ENCODE data around the gene OR56A5. TPM values are rescaled to one million over a fixed set of nuclear protein-coding genes. Genes with fewer than 3 reads are reported as not detected.
"Not testable (repeated sequence)": the region's sequence is repeated elsewhere in the genome, so short reads cannot be mapped to it uniquely, and the experiment has no call there.

The OR56A5 gene
- total and polyA plus RNA-seq, 2 of the 4 experiments (the other 2 are of a cell fraction): not detected

DNA sequence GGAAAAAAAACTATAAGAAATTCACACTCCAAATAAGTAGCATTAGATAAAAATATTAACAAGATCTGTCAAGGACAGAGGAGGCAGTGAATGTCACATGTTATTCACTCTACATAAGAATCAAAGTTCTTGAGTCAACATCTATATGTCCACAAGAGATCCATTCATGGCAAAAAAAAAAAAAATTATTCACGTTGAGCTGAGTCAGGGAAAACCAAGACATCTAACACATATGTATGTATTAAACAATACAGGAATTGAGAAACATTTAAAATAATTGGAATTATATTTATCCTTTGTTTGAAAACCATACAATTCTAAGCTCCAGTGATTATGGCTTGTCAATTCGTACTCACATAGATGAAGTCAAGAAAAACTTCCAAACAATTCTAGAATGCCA is 1.3 kb downstream of the OR56A5 start:
- H3K14ac ChIP-seq (replicated peaks; ENCODE audit: low read depth, low read length): no peak overlapping the region
- H3K9ac ChIP-seq (ENCODE audit: low read depth, low read length): no peak overlapping the region
- CTCF ChIA-PET: no interaction called here
- POLR2A ChIA-PET (ENCODE audit: unreplicated experiment): no interaction called here
- in situ Hi-C loops (cut with MboI; ENCODE audit: low sequenced_read_pairs) (no loop called here), dilution Hi-C loops (cut with HindIII; ENCODE audit: low sequenced_read_pairs, unreplicated experiment) (no loop called here), intact Hi-C loops (cut with micrococcal nuclease) (loop anchor here (5.0 to 10.0 kb wide), 2 partner anchors 555 to 758 kb away; no protein-coding TSS in a partner anchor)
- no peak overlapping the region for H2BK15ac ChIP-seq (ENCODE audit: low read depth, low read length)
- H2BK20ac ChIP-seq (ENCODE audit: low read depth, low read length): no peak overlapping the region
- no peak overlapping the region for H2BK5ac ChIP-seq (ENCODE audit: low read depth, low read length, poor library complexity, severe bottlenecking)
- 20% methylated on average over 1 of the region's 2 CpGs; no CpG with 5 or more reads in 1 of the 2 experiments for WGBS, 2 experiments (ENCODE audit: extremely low coverage in 2 of 2, insufficient read length in 1 of 2)
- H3K4me3 ChIP-seq (ENCODE audit: insufficient read depth, low read depth, low read length): no peak overlapping the region
- H2AK5ac ChIP-seq (ENCODE audit: low read depth, low read length): no peak overlapping the region
- no TSS peak for BruUV-seq (replicated peaks)
- no peak overlapping the region for H4K5ac ChIP-seq (ENCODE audit: low read depth, low read length)
- no peak overlapping the region for H3K23ac ChIP-seq (ENCODE audit: low read depth, low read length)
- ATAC-seq (ENCODE audit: low read depth) (no peak), DNase-seq (no peak)
- TF ChIP-seq RFX5 (IDR thresholded peaks at IDR 0.05; ENCODE audit: low read depth, low read length) (no peak), RCOR1 (IDR thresholded peaks at IDR 0.05; ENCODE audit: insufficient replicate concordance, low read length) (no peak), MXI1 (IDR thresholded peaks at IDR 0.05; ENCODE audit: borderline replicate concordance, low read depth, low read length) (no peak), MAFK (IDR thresholded peaks at IDR 0.05; ENCODE audit: low read depth, low read length) (peak; percentile 44; the same call in 1 of the 2 replicates), CEBPB (IDR thresholded peaks at IDR 0.05; ENCODE audit: low read depth, low read length) (no peak), BHLHE40 (IDR thresholded peaks at IDR 0.05; ENCODE audit: low read depth, low read length) (no peak), NFE2L2 (IDR thresholded peaks at IDR 0.05; ENCODE audit: low read depth, low read length) (no peak)
- TF ChIP-seq, protein P1, sequence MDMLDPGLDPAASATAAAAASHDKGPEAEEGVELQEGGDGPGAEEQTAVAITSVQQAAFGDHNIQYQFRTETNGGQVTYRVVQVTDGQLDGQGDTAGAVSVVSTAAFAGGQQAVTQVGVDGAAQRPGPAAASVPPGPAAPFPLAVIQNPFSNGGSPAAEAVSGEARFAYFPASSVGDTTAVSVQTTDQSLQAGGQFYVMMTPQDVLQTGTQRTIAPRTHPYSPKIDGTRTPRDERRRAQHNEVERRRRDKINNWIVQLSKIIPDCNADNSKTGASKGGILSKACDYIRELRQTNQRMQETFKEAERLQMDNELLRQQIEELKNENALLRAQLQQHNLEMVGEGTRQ (IDR thresholded peaks at IDR 0.05; ENCODE audit: low read depth, low read length): no peak
- no peaks in the 10 kb centered on the region for H3K79me1 ChIP-seq (ENCODE audit: low read depth in 1 of 2, low read length in 2 of 2)
- H2AK9ac ChIP-seq (replicated peaks; ENCODE audit: low read depth, low read length, poor library complexity): no peak overlapping the region
- no peak overlapping the region for H3K4me2 ChIP-seq (ENCODE audit: low read depth, low read length)
- H4K91ac ChIP-seq (ENCODE audit: insufficient read depth, low read depth, low read length): no peak overlapping the region
- peaks cover 10% of the 10 kb centered on the region for H3K9me3 ChIP-seq (ENCODE audit: control insufficient read depth, insufficient read depth, low read length)
- no peaks in the 10 kb centered on the region for H3K4me1 ChIP-seq (ENCODE audit: control insufficient read depth, insufficient read depth, low read length)
- H3K18ac ChIP-seq (ENCODE audit: low read depth, low read length): no peak overlapping the region
- H3K27ac ChIP-seq (ENCODE audit: insufficient read depth, low read length): no peak overlapping the region
- no peaks in the 10 kb centered on the region for H3K9me1 ChIP-seq (ENCODE audit: insufficient read depth, low read length)
- H3K27me3 ChIP-seq (ENCODE audit: control insufficient read depth, insufficient read depth, low read length): no peaks in the 10 kb centered on the region
- H3K36me3 ChIP-seq (ENCODE audit: control insufficient read depth, insufficient read depth, low read length): no peaks in the 10 kb centered on the region
- no peak overlapping the region for H3K56ac ChIP-seq (ENCODE audit: extremely low read depth, insufficient read depth, low read length)
- H2BK120ac ChIP-seq (ENCODE audit: low read depth, low read length): no peak overlapping the region
- H4K8ac ChIP-seq (ENCODE audit: low read depth in 2 of 2, low read length in 2 of 2): no peak overlapping the region
- H4K20me1 ChIP-seq (ENCODE audit: insufficient read depth, low read length): no peaks in the 10 kb centered on the region
- no peak overlapping the region for H2AFZ ChIP-seq (replicated peaks; ENCODE audit: low read length, poor library complexity)
- no peak overlapping the region for H3K4ac ChIP-seq (ENCODE audit: low read depth, low read length)

DNA sequence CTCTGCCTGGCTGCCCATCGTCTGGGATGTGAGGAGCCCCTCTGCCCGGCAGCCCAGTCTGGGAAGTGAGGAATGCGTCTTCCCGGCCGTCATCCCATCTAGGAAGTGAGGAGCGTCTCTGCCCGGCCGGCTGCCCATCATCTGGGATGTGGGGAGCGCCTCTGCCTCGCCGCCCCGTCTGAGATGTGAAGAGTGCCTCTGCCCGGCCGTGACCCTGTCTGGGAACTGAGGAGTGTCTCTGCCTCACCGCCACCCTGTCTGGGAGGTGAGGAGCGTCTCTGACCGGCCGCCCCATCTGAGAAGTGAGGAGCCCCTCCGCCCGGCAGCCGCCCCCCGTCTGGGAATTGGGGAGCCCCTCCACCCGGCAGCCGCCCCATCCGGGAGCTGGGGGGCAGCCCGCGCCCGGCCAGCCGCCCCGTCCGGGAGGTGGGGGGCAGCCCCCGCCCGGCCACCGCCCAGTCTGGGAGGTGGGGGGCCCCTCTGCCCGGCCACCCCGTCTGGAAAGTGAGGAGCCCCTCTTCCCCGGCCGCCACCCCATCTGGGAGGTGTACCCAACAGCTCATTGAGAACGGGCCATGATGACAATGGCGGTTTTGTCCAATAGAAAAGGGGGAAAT is 7.5 kb downstream of the OR56A5 start:
- H2BK15ac ChIP-seq (ENCODE audit: low read depth, low read length); H4K91ac ChIP-seq (ENCODE audit: insufficient read depth, low read depth, low read length); H3K27me3 ChIP-seq (ENCODE audit: control insufficient read depth, insufficient read depth, low read length); in situ Hi-C loops (cut with MboI; ENCODE audit: low sequenced_read_pairs); H3K36me3 ChIP-seq (ENCODE audit: control insufficient read depth, insufficient read depth, low read length); H3K4me2 ChIP-seq (ENCODE audit: low read depth, low read length); DNase-seq; H2BK5ac ChIP-seq (ENCODE audit: low read depth, low read length, poor library complexity, severe bottlenecking); H3K23ac ChIP-seq (ENCODE audit: low read depth, low read length); ATAC-seq (ENCODE audit: low read depth); H2BK20ac ChIP-seq (ENCODE audit: low read depth, low read length); H2AK5ac ChIP-seq (ENCODE audit: low read depth, low read length); H4K5ac ChIP-seq (ENCODE audit: low read depth, low read length); H2AFZ ChIP-seq (replicated peaks; ENCODE audit: low read length, poor library complexity); H3K9ac ChIP-seq (ENCODE audit: low read depth, low read length); H4K8ac ChIP-seq (ENCODE audit: low read depth in 2 of 2, low read length in 2 of 2); dilution Hi-C loops (cut with HindIII; ENCODE audit: low sequenced_read_pairs, unreplicated experiment); POLR2A ChIA-PET (ENCODE audit: unreplicated experiment); H3K18ac ChIP-seq (ENCODE audit: low read depth, low read length); H2AK9ac ChIP-seq (replicated peaks; ENCODE audit: low read depth, low read length, poor library complexity); H3K4me3 ChIP-seq (ENCODE audit: insufficient read depth, low read depth, low read length); BruUV-seq (replicated peaks); H3K4me1 ChIP-seq (ENCODE audit: control insufficient read depth, insufficient read depth, low read length); H3K56ac ChIP-seq (ENCODE audit: extremely low read depth, insufficient read depth, low read length); H3K4ac ChIP-seq (ENCODE audit: low read depth, low read length); H3K79me1 ChIP-seq (ENCODE audit: low read depth in 1 of 2, low read length in 2 of 2); CTCF ChIA-PET; H3K9me3 ChIP-seq (ENCODE audit: control insufficient read depth, insufficient read depth, low read length); H4K20me1 ChIP-seq (ENCODE audit: insufficient read depth, low read length); H3K27ac ChIP-seq (ENCODE audit: insufficient read depth, low read length); H3K9me1 ChIP-seq (ENCODE audit: insufficient read depth, low read length); H3K14ac ChIP-seq (replicated peaks; ENCODE audit: low read depth, low read length); H2BK120ac ChIP-seq (ENCODE audit: low read depth, low read length): not testable (repeated sequence)
- intact Hi-C loops (cut with micrococcal nuclease): loop anchor here (10.0 kb wide), 1 partner anchor 764 kb away; no protein-coding TSS in a partner anchor
- 74% methylated on average over 7 of the region's 40 CpGs; no CpG with 5 or more reads in 1 of the 2 experiments for WGBS, 2 experiments (ENCODE audit: extremely low coverage in 2 of 2, insufficient read length in 1 of 2)
